HepG2 (cell line): ENCODE data around the gene ARL14EP. TPM values are rescaled to one million over a fixed set of nuclear protein-coding genes. Genes with fewer than 3 reads are reported as not detected.

ENCODE experiments used
- ATAC-seq: fragments of 200-7000 bp; cut with Tn5 transposase; 3 replicates; pipeline ENCODE4 v1.9.1; 2020; ENCODE audit warnings: mild to moderate bottlenecking, moderate library complexity
- BruUV-seq: library from RNA; stranded (reverse); fragments of 400-500 nt; replicated peaks from 2 replicates; lab custom pipeline; 2021; lab: Mats Ljungman, UMichigan
- CTCF ChIA-PET: fragments of 300-600 bp; formaldehyde crosslinking; extraction: SDS; loops from one replicate; lab custom pipeline; 2021; ENCODE audit warnings: low total read pairs, inconsistent platforms, low intra/inter-chr PET ratio; lab: Yijun Ruan, JAX
- POLR2A ChIA-PET: fragments of 350-600 bp; sonication (Branson Sonifier 250); formaldehyde crosslinking; loops from one replicate; lab custom pipeline; 2020; ENCODE audit warnings: antibody characterized with exemption, inconsistent platforms; lab: Yijun Ruan, JAX
- DNase-seq: peaks from one replicate; pipeline ENCODE4 v3.0.0-alpha.2; 2015; ENCODE audit warnings: low spot score
- FAIRE-seq: peaks from 3 replicates; lab custom pipeline; 2011; peaks lifted over from hg19 to GRCh38; lab: Jason Lieb, UNC
- H2AFZ ChIP-seq: one replicate; pipeline ENCODE4 v1.6.1; 2011; ENCODE audit warnings: low read length, inconsistent platforms
- H3K27ac ChIP-seq: fragments of 300-600 bp; 3 replicates; pipeline ENCODE4 v1.8.0; 2011; ENCODE audit warnings: mixed run types, mild to moderate bottlenecking, mixed read lengths, low read length, inconsistent platforms; ENCODE audit not compliant: insufficient read depth; ENCODE audit errors: extremely low read length
- H3K27me3 ChIP-seq, 2 experiments: fragments of 200-600 bp in 1 of 2; 2 replicates in 1 of 2; 3 replicates in 1 of 2; pipeline versions ENCODE4 v1.6.0 to v1.8.0; 2011; ENCODE audit warnings: low read length in 2 of 2, mild to moderate bottlenecking in 2 of 2, moderate library complexity in 2 of 2, inconsistent platforms in 1 of 2; ENCODE audit not compliant: insufficient read depth in 2 of 2, control insufficient read depth in 1 of 2
- H3K36me3 ChIP-seq, 2 experiments: fragments of 200-600 bp in 1 of 2; replicated peaks in 1 of 2; 2 replicates in 1 of 2; 3 replicates in 1 of 2; pipeline versions ENCODE4 v1.5.1 to v1.8.0; 2011; ENCODE audit warnings: low read length in 2 of 2, inconsistent platforms in 1 of 2; ENCODE audit not compliant: insufficient read depth in 2 of 2, control insufficient read depth in 1 of 2
- H3K4me1 ChIP-seq: 2 replicates; pipeline ENCODE4 v1.5.1; 2012; ENCODE audit warnings: low read length, inconsistent platforms; ENCODE audit not compliant: insufficient read depth
- H3K4me2 ChIP-seq: 2 replicates; pipeline ENCODE4 v1.6.0; 2011; ENCODE audit warnings: low read depth, low read length, inconsistent platforms
- H3K4me3 ChIP-seq, 3 experiments: fragments of 200-600 bp in 1 of 3; sonication (generic), shearing (Covaris generic) in 1 of 3; replicated peaks in 1 of 3; 2 replicates each; pipeline ENCODE4 v1.5.1; 2011 to 2016; ENCODE audit warnings: low read length in 3 of 3, inconsistent platforms in 2 of 3, low read depth in 2 of 3, mild to moderate bottlenecking in 2 of 3, control low read depth in 1 of 3, mixed read lengths in 1 of 3; ENCODE audit not compliant: insufficient read depth in 1 of 3
- H3K79me2 ChIP-seq: one replicate; pipeline ENCODE4 v1.6.1; 2011; ENCODE audit warnings: low read length, inconsistent platforms; ENCODE audit not compliant: insufficient read depth
- H3K9ac ChIP-seq: 2 replicates; pipeline ENCODE4 v1.6.0; 2011; ENCODE audit warnings: mild to moderate bottlenecking, low read depth, low read length, inconsistent platforms; ENCODE audit not compliant: insufficient read depth
- H3K9me3 ChIP-seq: 2 replicates; pipeline ENCODE4 v1.5.1; 2012; ENCODE audit warnings: mild to moderate bottlenecking, low read length
- H4K20me1 ChIP-seq: 2 replicates; pipeline ENCODE4 v1.6.0; 2011; ENCODE audit warnings: inconsistent platforms, mild to moderate bottlenecking, low read length, moderate library complexity; ENCODE audit not compliant: insufficient read depth
- WGBS: methylation state at CpG from one replicate; pipeline ENCODE4 v1.1.6; 2017; ENCODE audit warnings: low lambda C conversion rate; 5-methylcytosine and 5-hydroxymethylcytosine counted together
- in situ Hi-C: cut with HindIII; loops from 2 replicates; pipeline ENCODE4 v1.10.0; 2017; ENCODE audit warnings: low pct_unique_long_range_greater_than_20kb; ENCODE audit not compliant: extremely low pct_ligation_motif_present
- intact Hi-C: fragments of 100-400 bp; cut with micrococcal nuclease; formaldehyde crosslinking; loops from one replicate; pipeline ENCODE4 v1.10.0; 2022; ENCODE audit not compliant: unreplicated experiment
- polyA plus RNA-seq, 8 experiments: library from polyadenylated mRNA; depleted of rRNA in 3 of 8; stranded (reverse) in 7 of 8; unstranded in 1 of 8; fragments of >200 nt; fragmentation: Illumina TruSeq in 4 of 8; extraction: Trizol in 4 of 8; gene quantifications; 2 replicates each; pipeline versions ENCODE4 v1.2.1 to v1.2.3, GENCODE V29; 2011 to 2016; ENCODE audit warnings: low read depth in 4 of 8, missing spikeins in 1 of 8, mixed read lengths in 1 of 8; ENCODE audit not compliant: insufficient read depth in 1 of 8
- total RNA-seq, 5 experiments: library from RNA; depleted of rRNA; stranded (reverse); fragments of >200 nt; fragmentation: Illumina TruSeq; extraction: Trizol; gene quantifications; 2 replicates each; pipeline ENCODE4 v1.2.3, GENCODE V29; 2016; ENCODE audit warnings: low read depth in 1 of 5
- TF ChIP-seq, protein P1 (sequence below), 2 experiments: fragments of 450-650 bp in 1 of 2; sonication (generic) in 1 of 2; formaldehyde crosslinking in 1 of 2; IDR thresholded peaks; 2 replicates each; pipeline versions ENCODE4 v1.6.1 to v1.8.0; 2016 to 2022; ENCODE audit warnings: antibody characterized with exemption in 1 of 2, mild to moderate bottlenecking in 1 of 2, missing genetic modification reagents in 1 of 2
- TF ChIP-seq, protein P2 (sequence below): sonication (generic); formaldehyde crosslinking; IDR thresholded peaks from 2 replicates; pipeline ENCODE4 v1.8.1; 2023; ENCODE audit warnings: mild to moderate bottlenecking, missing genetic modification reagents

Gene ARL14EP
- total and polyA plus RNA-seq, 2 of the 13 experiments (the other 11 are each of a cell fraction or from before 2014, with no cell fraction given), result 9.8 to 15.4 TPM

DNA sequence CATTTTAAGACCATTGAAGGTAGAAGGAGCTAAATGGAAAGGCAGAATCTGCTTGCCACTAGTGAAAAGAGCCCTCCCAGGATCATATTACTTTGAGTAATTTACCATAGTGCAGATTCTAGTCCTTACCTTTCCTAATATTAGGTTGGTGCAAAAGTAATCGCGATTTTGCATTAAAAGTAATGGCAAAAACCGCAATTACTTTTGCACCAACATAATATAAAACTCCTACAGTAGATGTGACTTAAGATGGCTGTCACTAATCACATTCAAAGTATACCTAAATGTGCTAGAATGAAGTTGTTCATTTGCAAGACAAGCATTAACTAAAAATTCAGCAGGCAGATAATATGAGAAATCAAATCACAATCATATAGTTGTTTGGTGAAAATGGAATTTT lies 38.1 kb upstream of the ARL14EP start:
- intact Hi-C loops, result no loop called here
- no peak for FAIRE-seq
- no TSS peak for BruUV-seq

More for the DNA sequence above, 38.1 kb upstream of the ARL14EP start:
- Histone ChIP-seq H4K20me1 (no peaks in the 10 kb centered on the region), H3K27me3 (no peaks in the 10 kb centered on the region), H3K4me2 (no peak overlapping the region), H3K27ac (no peak overlapping the region), H3K9ac (no peak overlapping the region), H3K9me3 (no peaks in the 10 kb centered on the region), H3K4me3 (no peak overlapping the region), H3K36me3 (no peaks in the 10 kb centered on the region), H2AFZ (no peak overlapping the region), H3K4me1 (no peaks in the 10 kb centered on the region), H3K79me2 (no peaks in the 10 kb centered on the region)
- ChIA-PET POLR2A (no interaction called here), CTCF (no interaction called here)
- 0% methylated on average over 3 of the region's 3 CpGs for WGBS
- no peak for DNase-seq
- in situ Hi-C loops, result no loop called here
- TF ChIP-seq, protein P1, sequence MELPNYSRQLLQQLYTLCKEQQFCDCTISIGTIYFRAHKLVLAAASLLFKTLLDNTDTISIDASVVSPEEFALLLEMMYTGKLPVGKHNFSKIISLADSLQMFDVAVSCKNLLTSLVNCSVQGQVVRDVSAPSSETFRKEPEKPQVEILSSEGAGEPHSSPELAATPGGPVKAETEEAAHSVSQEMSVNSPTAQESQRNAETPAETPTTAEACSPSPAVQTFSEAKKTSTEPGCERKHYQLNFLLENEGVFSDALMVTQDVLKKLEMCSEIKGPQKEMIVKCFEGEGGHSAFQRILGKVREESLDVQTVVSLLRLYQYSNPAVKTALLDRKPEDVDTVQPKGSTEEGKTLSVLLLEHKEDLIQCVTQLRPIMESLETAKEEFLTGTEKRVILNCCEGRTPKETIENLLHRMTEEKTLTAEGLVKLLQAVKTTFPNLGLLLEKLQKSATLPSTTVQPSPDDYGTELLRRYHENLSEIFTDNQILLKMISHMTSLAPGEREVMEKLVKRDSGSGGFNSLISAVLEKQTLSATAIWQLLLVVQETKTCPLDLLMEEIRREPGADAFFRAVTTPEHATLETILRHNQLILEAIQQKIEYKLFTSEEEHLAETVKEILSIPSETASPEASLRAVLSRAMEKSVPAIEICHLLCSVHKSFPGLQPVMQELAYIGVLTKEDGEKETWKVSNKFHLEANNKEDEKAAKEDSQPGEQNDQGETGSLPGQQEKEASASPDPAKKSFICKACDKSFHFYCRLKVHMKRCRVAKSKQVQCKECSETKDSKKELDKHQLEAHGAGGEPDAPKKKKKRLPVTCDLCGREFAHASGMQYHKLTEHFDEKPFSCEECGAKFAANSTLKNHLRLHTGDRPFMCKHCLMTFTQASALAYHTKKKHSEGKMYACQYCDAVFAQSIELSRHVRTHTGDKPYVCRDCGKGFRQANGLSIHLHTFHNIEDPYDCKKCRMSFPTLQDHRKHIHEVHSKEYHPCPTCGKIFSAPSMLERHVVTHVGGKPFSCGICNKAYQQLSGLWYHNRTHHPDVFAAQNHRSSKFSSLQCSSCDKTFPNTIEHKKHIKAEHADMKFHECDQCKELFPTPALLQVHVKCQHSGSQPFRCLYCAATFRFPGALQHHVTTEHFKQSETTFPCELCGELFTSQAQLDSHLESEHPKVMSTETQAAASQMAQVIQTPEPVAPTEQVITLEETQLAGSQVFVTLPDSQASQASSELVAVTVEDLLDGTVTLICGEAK (IDR thresholded peaks at IDR 0.05), result peak; percentile 84
- TF ChIP-seq, protein P1 (CRISPR knock-in tag; IDR thresholded peaks at IDR 0.05), result no peak
- TF ChIP-seq, protein P2, sequence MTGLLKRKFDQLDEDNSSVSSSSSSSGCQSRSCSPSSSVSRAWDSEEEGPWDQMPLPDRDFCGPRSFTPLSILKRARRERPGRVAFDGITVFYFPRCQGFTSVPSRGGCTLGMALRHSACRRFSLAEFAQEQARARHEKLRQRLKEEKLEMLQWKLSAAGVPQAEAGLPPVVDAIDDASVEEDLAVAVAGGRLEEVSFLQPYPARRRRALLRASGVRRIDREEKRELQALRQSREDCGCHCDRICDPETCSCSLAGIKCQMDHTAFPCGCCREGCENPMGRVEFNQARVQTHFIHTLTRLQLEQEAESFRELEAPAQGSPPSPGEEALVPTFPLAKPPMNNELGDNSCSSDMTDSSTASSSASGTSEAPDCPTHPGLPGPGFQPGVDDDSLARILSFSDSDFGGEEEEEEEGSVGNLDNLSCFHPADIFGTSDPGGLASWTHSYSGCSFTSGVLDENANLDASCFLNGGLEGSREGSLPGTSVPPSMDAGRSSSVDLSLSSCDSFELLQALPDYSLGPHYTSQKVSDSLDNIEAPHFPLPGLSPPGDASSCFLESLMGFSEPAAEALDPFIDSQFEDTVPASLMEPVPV (CRISPR knock-in tag), result no peak
- no peak for ATAC-seq
